Measurements from ENCODE around the gene ZKSCAN4.

DNA sequence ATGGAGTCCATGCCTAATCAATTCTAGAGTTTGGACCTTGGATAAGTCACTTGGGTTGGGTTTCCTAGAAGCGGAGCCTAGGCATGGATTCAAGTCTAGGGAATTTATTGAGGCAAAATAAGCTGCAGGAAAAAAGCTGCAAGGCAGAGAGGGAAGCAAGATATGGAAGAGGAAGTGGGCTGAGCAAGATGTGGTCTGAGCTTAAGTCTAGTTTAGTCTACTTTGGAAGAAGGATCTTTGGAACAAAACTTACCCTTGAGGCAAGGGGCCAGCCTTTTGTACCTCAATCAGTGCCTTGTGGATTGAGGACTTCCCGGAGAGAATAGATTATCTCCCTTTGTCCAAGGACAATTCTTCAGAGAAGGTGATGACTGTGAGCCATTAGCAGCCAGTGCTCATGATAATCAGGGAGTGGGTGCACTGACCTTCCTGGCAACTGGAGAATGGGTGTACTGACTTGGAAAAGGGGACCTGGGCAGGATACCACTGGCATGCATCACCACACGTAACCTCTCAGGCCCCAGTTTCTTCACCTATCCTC lies 16.1 kb downstream of the ZKSCAN4 start:
- no peak for TF ChIP-seq EZH2 (IDR thresholded peaks at IDR 0.05; ENCODE audit: borderline replicate concordance, insufficient read depth, low read length, poor library complexity, severe bottlenecking)
- TF ChIP-seq, protein P1, sequence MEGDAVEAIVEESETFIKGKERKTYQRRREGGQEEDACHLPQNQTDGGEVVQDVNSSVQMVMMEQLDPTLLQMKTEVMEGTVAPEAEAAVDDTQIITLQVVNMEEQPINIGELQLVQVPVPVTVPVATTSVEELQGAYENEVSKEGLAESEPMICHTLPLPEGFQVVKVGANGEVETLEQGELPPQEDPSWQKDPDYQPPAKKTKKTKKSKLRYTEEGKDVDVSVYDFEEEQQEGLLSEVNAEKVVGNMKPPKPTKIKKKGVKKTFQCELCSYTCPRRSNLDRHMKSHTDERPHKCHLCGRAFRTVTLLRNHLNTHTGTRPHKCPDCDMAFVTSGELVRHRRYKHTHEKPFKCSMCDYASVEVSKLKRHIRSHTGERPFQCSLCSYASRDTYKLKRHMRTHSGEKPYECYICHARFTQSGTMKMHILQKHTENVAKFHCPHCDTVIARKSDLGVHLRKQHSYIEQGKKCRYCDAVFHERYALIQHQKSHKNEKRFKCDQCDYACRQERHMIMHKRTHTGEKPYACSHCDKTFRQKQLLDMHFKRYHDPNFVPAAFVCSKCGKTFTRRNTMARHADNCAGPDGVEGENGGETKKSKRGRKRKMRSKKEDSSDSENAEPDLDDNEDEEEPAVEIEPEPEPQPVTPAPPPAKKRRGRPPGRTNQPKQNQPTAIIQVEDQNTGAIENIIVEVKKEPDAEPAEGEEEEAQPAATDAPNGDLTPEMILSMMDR (IDR thresholded peaks at IDR 0.05; ENCODE audit: poor library complexity, severe bottlenecking) = no peak
- no peak for TF ChIP-seq SMC3 (conservative IDR thresholded peaks at IDR 0.05; ENCODE audit: poor library complexity)
- TF ChIP-seq, protein P2, sequence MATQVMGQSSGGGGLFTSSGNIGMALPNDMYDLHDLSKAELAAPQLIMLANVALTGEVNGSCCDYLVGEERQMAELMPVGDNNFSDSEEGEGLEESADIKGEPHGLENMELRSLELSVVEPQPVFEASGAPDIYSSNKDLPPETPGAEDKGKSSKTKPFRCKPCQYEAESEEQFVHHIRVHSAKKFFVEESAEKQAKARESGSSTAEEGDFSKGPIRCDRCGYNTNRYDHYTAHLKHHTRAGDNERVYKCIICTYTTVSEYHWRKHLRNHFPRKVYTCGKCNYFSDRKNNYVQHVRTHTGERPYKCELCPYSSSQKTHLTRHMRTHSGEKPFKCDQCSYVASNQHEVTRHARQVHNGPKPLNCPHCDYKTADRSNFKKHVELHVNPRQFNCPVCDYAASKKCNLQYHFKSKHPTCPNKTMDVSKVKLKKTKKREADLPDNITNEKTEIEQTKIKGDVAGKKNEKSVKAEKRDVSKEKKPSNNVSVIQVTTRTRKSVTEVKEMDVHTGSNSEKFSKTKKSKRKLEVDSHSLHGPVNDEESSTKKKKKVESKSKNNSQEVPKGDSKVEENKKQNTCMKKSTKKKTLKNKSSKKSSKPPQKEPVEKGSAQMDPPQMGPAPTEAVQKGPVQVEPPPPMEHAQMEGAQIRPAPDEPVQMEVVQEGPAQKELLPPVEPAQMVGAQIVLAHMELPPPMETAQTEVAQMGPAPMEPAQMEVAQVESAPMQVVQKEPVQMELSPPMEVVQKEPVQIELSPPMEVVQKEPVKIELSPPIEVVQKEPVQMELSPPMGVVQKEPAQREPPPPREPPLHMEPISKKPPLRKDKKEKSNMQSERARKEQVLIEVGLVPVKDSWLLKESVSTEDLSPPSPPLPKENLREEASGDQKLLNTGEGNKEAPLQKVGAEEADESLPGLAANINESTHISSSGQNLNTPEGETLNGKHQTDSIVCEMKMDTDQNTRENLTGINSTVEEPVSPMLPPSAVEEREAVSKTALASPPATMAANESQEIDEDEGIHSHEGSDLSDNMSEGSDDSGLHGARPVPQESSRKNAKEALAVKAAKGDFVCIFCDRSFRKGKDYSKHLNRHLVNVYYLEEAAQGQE (IDR thresholded peaks at IDR 0.05; ENCODE audit: borderline replicate concordance) = no peak
- TF ChIP-seq MXI1 (conservative IDR thresholded peaks at IDR 0.05; ENCODE audit: poor library complexity, severe bottlenecking) = no peak
- TF ChIP-seq POLR2AphosphoS5 (IDR thresholded peaks at IDR 0.05) = no peak
